LNCaP clone FGC (cell line): ENCODE results near the gene SORBS1.
A peak's percentile ranks its signal among the peaks of the same experiment; 100 is the strongest.

ENCODE experiments used
- DNase-seq: peaks from one replicate; pipeline ENCODE4 v3.0.0-alpha.2; 2011; ENCODE audit warnings: low read depth
- H3K4me3 ChIP-seq: 2 replicates; pipeline ENCODE4 v1.5.1; 2011; ENCODE audit warnings: mild to moderate bottlenecking, low read depth, low read length, control low read depth
- CTCF ChIP-seq: IDR thresholded peaks from 2 replicates; pipeline ENCODE4 v1.5.1; 2012; ENCODE audit warnings: mild to moderate bottlenecking; ENCODE audit not compliant: control insufficient read depth, insufficient read depth; ENCODE audit errors: extremely low read depth

Gene SORBS1

GRCh38 chr10:95505084-95505610 lies 56.0 kb downstream of the SORBS1 start:
- no peak for TF ChIP-seq CTCF
- DNase-seq = no peak
- peak overlapping the region; percentile 25; the same call in 1 of the 2 replicates for H3K4me3 ChIP-seq

- TF ChIP-seq CTCF = no peak
- H3K4me3 ChIP-seq = no peak overlapping the region
- DNase-seq = no peak
Observed at GRCh38 chr10:95504246-95504691, 56.9 kb downstream of the SORBS1 start.

- no peak for TF ChIP-seq CTCF
- DNase-seq = no peak
- no peak overlapping the region for H3K4me3 ChIP-seq
Observed at GRCh38 chr10:95503526-95503925, 57.6 kb downstream of the SORBS1 start.

GRCh38 chr10:95503001-95503400 lies 58.2 kb downstream of the SORBS1 start:
- no peak for TF ChIP-seq CTCF
- H3K4me3 ChIP-seq = no peak overlapping the region
- no peak for DNase-seq

- DNase-seq = no peak
- no peak for TF ChIP-seq CTCF
- H3K4me3 ChIP-seq = no peak overlapping the region
Observed at GRCh38 chr10:95502377-95502776, 58.8 kb downstream of the SORBS1 start.

DNA sequence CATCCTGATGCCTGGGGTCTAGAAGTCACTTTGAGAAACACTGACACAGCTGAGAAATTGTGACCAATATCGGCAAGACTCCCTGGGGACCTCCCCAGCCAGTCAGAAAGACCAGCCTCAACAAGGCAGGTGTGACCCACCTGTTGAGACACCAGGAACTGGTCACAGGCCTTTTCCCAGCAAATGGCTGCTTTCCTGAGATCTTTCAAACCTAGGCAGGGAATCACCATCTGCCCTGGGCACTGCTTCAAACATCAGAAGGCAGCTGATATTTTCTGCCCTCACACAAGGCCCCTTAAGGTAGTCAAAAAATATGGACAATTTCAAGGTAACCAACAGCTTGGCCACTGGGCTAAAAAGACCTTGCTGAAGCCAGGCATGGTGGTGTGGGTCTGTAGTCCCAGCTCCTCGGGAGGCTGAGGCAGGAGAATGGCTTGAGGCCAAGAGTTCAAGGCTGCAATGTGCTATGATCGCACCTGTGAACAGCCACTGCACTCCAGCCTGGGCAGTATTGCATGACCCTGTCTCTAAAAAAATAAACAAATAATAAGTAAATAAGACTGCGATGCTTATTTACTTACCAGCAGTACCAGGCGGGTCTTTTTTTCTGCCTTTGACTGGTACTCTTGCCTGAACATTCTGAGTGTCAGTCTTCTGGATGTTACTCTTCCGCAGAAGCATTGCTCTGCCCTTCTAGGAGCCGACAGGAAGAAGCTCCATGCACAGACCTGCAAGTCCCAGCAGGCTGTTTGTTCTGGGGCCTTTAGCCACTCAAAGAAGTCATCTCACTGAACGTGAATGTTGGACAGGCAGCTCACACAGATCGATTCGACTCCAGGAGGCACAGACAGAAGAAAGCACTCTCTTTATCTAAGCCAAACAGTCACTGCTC lies 59.7 kb downstream of the SORBS1 start:
- DNase-seq = no peak
- no peak for TF ChIP-seq CTCF

GRCh38 chr10:95500649-95501048 lies 60.5 kb downstream of the SORBS1 start:
- no peak for DNase-seq
- no peak overlapping the region for H3K4me3 ChIP-seq
- no peak for TF ChIP-seq CTCF

More for the DNA sequence above, 59.7 kb downstream of the SORBS1 start:
- no peak overlapping the region for H3K4me3 ChIP-seq
